ENCODE measurements around the gene HIGD1B.

HIGD1B gene

GRCh38 chr17:44820631-44821212 lies 27.0 kb upstream of the HIGD1B start:
- TF ChIP-seq FOXM1 (IDR thresholded peaks at IDR 0.05; ENCODE audit: borderline replicate concordance, low read depth) = peak; percentile 7; the same call in 1 of the 2 replicates
- no peak for TF ChIP-seq YY1 (IDR thresholded peaks at IDR 0.05; ENCODE audit: low read depth)
- TF ChIP-seq NFIC (IDR thresholded peaks at IDR 0.05) = peak; percentile 82
- peak; percentile 51; the same call in 1 of the 2 replicates for TF ChIP-seq TEAD4 (IDR thresholded peaks at IDR 0.05)
- TF ChIP-seq TCF12 (IDR thresholded peaks at IDR 0.05; ENCODE audit: low read depth) = peak; percentile 42; the same call in 1 of the 2 replicates
- TF ChIP-seq, protein P1, sequence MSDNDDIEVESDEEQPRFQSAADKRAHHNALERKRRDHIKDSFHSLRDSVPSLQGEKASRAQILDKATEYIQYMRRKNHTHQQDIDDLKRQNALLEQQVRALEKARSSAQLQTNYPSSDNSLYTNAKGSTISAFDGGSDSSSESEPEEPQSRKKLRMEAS (IDR thresholded peaks at IDR 0.05) = 0 out of 2 replicates have a peak, but pooled peaks have one; percentile 14
- TF ChIP-seq TAF1 (IDR thresholded peaks at IDR 0.05; ENCODE audit: low read depth) = no peak
- TF ChIP-seq EP300 (IDR thresholded peaks at IDR 0.05; ENCODE audit: borderline replicate concordance) = peak; percentile 44; the same call in 1 of the 2 replicates

DNA sequence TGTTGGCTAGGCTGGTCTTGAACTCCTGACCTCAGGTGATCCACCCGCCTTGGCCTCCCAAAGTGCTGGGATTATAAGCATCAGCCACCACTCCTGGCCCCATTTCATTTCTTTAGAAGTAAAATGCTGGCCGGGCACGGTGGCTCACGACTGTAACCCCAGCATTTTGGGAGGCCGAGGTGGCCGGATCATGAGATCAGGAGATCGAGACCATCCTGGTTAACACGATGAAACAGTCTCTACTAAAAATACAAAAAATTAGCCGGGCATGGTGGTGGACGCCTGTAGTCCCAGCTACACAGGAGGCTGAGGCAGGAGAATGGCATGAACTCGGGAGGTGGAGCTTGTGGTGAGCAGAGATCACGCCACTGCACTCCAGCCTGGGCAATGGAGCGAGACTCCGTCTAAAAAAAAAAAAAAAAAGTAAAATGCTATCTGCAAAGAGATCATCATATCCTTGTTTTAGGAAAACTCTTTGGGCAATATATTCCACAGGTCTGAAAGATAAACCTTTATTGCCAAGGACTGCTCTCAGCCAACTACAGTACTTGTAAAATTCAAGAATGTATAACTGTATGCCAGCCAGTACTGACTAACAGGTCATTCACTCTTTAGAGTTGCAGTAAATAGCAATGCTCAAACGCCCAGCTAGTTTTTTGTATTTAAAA lies 21.4 kb upstream of the HIGD1B start:
- TF ChIP-seq CEBPB (IDR thresholded peaks at IDR 0.05) = no peak
- no peak for TF ChIP-seq RAD21 (IDR thresholded peaks at IDR 0.05; ENCODE audit: low read depth)
- no peak for TF ChIP-seq CREB1 (IDR thresholded peaks at IDR 0.05; ENCODE audit: low read depth)
- TF ChIP-seq EP300 (IDR thresholded peaks at IDR 0.05; ENCODE audit: borderline replicate concordance) = no peak

DNA sequence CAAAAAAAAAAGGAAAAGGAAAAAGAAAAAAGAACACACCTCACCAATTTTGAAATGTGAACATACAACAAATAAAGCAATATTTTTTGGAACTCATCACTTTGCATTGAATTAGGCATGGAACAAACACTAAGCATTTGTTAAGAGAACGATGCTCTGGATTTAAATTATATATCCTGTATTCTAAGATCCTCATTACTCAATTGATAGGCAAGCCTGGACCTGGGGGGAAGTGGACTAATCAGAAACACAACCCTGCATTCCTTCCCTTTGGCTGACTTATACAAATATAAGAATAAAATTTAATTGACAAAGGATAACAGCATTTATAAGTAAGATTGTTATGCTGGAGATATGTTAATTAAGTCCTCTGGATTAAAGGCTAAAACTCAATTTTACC lies 19.8 kb upstream of the HIGD1B start:
- TF ChIP-seq TAF1 (IDR thresholded peaks at IDR 0.05; ENCODE audit: low read depth) (no peak), EP300 (IDR thresholded peaks at IDR 0.05; ENCODE audit: borderline replicate concordance) (no peak), FOXM1 (IDR thresholded peaks at IDR 0.05; ENCODE audit: borderline replicate concordance, low read depth) (no peak), ZBTB7A (IDR thresholded peaks at IDR 0.05; ENCODE audit: low read depth) (no peak), CREB1 (IDR thresholded peaks at IDR 0.05; ENCODE audit: low read depth) (no peak), USF1 (IDR thresholded peaks at IDR 0.05) (no peak), TCF12 (IDR thresholded peaks at IDR 0.05; ENCODE audit: low read depth) (no peak), CEBPB (IDR thresholded peaks at IDR 0.05) (no peak), YY1 (IDR thresholded peaks at IDR 0.05; ENCODE audit: low read depth) (no peak), REST (IDR thresholded peaks at IDR 0.05; ENCODE audit: low read depth) (no peak), TEAD4 (IDR thresholded peaks at IDR 0.05) (no peak), NFIC (IDR thresholded peaks at IDR 0.05) (no peak), RAD21 (IDR thresholded peaks at IDR 0.05; ENCODE audit: low read depth) (no peak), EGR1 (IDR thresholded peaks at IDR 0.05) (no peak)
- TF ChIP-seq, protein P1 (IDR thresholded peaks at IDR 0.05) = no peak

GRCh38 chr17:44828919-44829522 lies 18.7 kb upstream of the HIGD1B start:
- TF ChIP-seq CREB1 (IDR thresholded peaks at IDR 0.05; ENCODE audit: low read depth) (no peak), CEBPB (IDR thresholded peaks at IDR 0.05) (no peak), USF1 (IDR thresholded peaks at IDR 0.05) (no peak), TEAD4 (IDR thresholded peaks at IDR 0.05) (no peak), YY1 (IDR thresholded peaks at IDR 0.05; ENCODE audit: low read depth) (no peak), REST (IDR thresholded peaks at IDR 0.05; ENCODE audit: low read depth) (no peak), EP300 (IDR thresholded peaks at IDR 0.05; ENCODE audit: borderline replicate concordance) (no peak), EGR1 (IDR thresholded peaks at IDR 0.05) (no peak), RAD21 (IDR thresholded peaks at IDR 0.05; ENCODE audit: low read depth) (no peak), NFIC (IDR thresholded peaks at IDR 0.05) (no peak), ZBTB7A (IDR thresholded peaks at IDR 0.05; ENCODE audit: low read depth) (no peak)
- TF ChIP-seq, protein P1 (IDR thresholded peaks at IDR 0.05) = no peak
